Epidermal melanocyte (primary cell): ENCODE data around the gene ADAMTS17.

Source experiments
- DNase-seq: peaks from one replicate; pipeline ENCODE4 v3.0.0; 2011; ENCODE audit warnings: low spot score; ENCODE audit not compliant: insufficient read length

Gene ADAMTS17

GRCh38 chr15:100054539-100054938 lies 287.2 kb downstream of the ADAMTS17 start:
- no peak for DNase-seq

- no peak for DNase-seq
These were observed 288.2 kb downstream of the ADAMTS17 start for GRCh38 chr15:100053474-100054121.

DNA sequence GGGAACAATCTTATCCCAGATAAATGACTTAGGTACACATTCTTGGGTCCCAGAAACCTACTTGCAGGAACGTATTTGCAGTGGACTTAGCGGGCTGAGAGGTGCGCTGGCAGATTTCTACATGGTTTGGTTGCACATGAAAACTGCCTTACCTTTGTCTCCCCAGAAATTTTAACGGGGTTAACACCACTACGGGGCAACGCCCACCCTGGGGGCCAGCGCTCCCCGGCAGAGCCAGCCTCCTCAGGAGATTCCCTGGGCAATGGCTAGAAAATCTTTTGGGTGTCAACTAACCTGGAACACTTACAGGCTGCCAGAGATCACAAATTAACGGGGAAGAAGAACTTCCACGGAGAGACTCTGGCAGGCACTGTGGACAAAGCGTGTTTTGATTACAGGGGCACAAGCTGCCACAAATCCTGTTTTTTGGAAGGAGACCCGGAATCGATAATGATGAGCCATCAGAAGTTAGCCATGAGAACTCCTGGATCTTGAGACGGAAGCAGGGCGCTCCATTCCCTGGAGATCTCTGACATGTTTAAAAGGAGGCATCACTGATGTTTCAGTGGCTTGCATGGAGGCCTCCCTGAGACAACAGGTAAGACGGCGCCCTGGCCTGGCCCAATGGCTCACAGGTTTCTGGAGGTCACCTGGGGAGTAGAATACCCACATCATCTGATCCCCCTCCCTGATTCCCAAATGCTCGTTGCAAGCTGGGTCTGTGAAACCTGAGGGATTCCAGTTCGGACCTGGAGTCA lies 288.9 kb downstream of the ADAMTS17 start:
- DNase-seq, result no peak

GRCh38 chr15:100050877-100051786 lies 290.6 kb downstream of the ADAMTS17 start:
- no peak for DNase-seq

GRCh38 chr15:100049936-100050876 lies 291.6 kb downstream of the ADAMTS17 start:
- DNase-seq, result no peak

DNA sequence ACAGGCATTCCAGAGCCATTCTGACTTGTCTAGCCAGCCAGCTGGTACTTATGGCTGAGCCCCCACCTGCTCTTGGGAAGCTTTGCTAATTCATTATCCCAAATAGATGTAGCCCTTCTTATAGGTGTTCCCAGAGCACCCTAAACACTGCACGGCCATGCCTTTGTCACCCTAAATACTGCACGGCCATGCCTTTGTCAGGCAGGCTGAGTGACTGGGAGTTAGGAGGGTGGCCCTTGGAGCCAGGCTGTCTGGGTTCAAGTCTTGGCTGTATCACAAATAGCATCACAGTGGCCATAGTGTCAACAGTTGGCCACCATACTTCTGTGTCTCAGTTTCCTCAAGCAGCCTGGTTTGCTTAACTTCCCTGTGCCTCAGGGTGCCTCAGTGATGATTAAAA lies 292.3 kb downstream of the ADAMTS17 start:
- no peak for DNase-seq

GRCh38 chr15:100048736-100049135 lies 293.0 kb downstream of the ADAMTS17 start:
- no peak for DNase-seq

- no peak for DNase-seq
These were observed 298.1 kb downstream of the ADAMTS17 start for GRCh38 chr15:100043692-100044091.

GRCh38 chr15:100043068-100043641 lies 298.6 kb downstream of the ADAMTS17 start:
- DNase-seq, result no peak

DNA sequence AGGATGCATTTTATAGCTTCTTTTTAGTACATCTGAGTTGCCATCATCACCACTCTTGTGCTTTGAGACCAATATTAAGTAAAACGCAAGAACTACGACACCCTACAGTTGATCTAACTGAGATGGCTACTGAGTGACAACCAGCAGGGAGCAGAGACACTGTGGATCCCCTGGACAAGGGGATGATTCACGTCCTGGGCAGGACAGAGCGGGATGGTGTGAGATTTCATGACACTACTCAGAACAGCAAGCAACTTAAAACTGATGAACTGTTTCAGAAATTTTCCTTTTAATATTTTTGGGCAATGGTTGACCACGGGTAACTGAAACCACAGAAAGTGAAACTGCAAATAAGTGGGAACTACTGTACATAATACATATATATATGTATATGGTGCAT lies 299.2 kb downstream of the ADAMTS17 start:
- no peak for DNase-seq

DNA sequence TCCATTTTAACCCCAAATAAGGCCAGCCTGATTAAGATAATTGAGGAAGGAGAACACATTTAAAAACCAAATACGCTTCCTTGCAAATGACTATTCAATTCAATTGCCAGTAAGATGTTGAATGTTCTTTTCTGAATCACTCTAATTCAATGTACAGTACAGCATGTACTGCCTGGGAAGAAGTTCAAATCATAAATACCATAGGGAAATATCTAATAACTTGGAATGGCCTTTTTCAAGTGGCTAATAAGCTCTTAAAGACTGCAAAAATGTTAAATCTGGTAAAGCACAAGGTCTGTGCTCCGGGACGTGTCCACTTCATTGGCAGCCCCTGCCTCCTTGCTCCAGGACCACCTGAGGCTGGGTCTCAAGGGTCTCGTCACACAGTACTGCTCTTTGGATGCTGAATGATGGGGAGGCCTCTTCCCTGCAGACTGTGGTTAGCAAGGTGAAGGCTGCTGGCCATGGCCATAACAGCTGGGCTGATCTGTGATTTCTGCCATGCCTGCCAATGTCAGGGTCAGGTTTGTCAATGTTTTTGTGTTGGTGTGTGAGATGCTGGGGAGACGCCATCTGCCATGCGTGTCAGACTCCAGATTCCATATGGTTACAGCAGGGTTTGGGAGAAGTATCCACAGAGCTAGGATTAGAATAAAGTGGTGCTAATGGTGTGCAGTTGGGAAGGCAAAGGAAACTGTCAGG lies 300.5 kb downstream of the ADAMTS17 start:
- DNase-seq, result no peak

- DNase-seq, result no peak
These were observed 301.8 kb downstream of the ADAMTS17 start for GRCh38 chr15:100039994-100040393.

DNA sequence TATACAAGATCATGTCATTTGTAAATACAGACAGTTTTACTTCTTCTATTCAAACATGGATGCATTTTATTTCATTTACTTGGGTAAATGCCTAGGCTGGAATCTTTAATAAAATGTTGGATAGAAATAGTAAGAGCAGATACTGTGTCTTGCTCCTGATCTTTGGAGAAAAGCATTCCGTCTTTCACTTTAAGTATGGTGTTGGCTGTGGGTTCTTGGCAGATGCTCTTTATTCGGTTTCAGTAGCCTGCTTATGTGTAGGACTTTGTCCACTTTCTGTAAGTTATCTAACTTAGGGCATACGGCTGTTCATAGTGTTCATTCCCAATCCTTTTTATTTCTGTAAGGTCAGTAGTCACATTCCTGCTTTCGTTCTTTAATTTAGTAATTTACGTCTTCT lies 303.0 kb downstream of the ADAMTS17 start:
- no peak for DNase-seq

GRCh38 chr15:100037901-100038300 lies 303.9 kb downstream of the ADAMTS17 start:
- DNase-seq, result no peak

DNA sequence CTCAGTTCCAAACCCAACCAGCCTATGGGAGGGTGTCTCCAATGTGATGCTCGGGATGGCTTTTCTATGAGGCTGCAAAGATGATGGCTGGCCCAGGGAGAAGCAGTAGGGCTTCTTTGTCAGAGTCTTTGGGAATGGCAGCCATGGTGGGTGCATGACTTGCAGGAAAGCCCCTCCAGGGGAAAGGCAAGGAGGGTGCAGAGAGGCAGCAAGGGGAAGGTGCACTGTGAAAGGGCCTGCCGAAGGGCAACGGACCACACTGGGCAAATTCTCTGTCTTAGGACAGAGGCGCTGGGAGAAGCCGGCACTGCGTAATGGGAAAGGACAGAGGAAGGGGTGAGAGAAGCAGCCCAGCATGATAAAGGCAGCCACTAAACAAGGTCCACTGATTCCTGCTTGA lies 305.8 kb downstream of the ADAMTS17 start:
- DNase-seq, result no peak

- DNase-seq, result no peak
These were observed 307.6 kb downstream of the ADAMTS17 start for GRCh38 chr15:100034191-100034590.

DNA sequence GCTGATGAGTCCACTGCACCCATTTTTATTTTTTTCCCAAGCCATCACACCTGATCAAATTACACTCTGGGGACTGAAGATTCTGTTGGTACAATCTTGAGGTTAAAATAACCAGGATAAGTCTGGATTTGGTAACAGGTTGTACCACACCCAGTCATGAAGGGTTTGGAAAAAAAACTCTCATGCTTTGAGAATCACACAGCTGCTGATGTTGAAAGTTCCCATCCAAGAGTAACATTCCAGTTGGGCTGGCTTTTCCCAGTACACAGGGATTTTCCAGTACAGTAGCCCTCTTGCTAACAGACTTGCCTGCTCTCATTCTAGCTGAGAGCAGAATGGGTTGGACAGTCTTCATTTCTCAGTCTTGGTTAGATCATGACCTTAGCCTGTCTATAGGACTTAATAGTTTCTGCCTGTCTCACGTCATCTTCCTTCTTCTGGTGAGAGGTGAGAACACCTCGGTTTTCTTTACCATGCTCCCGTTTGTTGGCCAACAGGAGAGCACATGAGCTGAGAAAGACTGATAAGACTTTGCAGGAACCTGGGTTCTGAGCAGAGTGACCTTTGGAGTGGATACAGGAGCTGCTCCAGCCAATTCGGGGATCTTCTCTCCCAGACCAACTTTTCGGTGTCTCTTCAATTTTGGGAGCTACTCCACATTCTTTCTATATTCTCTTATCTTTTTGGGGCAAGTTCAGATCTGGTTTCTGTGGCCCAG lies 308.5 kb downstream of the ADAMTS17 start:
- no peak for DNase-seq

DNA sequence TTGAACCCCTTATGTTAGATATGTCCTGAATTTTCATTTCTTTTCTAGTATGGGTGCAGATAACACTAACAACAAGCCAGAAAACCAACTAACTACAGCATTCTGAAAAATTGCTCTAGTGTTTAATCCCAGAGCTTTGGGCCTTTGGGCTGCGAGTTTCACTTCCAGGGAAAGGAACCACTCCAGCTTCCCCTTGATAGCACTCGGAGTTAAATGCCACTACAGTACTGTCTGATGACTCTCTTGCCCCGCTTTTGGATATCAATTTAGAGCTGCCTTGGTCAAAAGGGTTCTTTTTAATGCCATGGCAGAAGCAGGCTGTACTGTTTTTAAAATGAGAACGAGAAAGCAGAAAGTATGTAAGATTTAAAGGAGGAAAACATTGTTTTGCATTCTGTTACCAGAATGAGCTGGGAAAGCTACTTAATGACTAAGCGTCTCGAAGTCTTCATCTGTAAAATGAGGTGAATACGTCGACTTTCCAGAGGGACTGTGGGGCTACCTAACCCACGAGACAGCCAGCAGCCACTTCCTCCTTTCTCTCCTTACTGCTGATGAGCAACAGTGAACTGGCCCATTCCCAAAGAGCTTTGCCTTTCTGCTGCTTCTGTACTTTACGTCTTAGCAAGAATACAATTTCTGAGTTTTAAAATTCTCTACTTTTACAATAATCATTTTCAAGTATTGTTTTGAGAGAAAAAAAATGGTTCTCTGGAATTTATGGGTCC lies 309.3 kb downstream of the ADAMTS17 start:
- DNase-seq, result no peak
